ENCODE results near the gene RIT2.

DNA sequence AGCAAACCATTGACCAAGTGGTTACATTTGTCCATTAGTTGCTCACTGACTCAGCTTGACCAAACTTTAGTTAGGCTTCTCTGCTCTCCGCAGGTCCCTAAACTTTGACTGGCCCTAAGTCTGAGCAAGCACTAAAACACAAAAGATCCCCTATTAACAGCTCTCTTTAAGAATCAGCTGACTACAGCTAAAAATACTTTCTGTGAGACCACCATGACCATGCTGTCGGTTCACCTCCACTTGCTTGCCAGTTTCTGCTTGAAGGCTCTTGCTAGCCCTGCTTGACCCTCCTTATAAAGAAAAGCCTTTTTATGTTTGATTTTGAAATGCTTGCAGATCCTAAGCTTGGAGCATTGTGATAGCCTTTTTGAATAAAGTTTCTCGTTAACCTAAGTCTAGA is 40.4 kb upstream of the RIT2 start:
- TF ChIP-seq, protein P1, sequence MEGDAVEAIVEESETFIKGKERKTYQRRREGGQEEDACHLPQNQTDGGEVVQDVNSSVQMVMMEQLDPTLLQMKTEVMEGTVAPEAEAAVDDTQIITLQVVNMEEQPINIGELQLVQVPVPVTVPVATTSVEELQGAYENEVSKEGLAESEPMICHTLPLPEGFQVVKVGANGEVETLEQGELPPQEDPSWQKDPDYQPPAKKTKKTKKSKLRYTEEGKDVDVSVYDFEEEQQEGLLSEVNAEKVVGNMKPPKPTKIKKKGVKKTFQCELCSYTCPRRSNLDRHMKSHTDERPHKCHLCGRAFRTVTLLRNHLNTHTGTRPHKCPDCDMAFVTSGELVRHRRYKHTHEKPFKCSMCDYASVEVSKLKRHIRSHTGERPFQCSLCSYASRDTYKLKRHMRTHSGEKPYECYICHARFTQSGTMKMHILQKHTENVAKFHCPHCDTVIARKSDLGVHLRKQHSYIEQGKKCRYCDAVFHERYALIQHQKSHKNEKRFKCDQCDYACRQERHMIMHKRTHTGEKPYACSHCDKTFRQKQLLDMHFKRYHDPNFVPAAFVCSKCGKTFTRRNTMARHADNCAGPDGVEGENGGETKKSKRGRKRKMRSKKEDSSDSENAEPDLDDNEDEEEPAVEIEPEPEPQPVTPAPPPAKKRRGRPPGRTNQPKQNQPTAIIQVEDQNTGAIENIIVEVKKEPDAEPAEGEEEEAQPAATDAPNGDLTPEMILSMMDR (IDR thresholded peaks at IDR 0.05) = no peak
- no peak for TF ChIP-seq EZH2 (IDR thresholded peaks at IDR 0.05)
- no peak for TF ChIP-seq EZH2phosphoT487 (IDR thresholded peaks at IDR 0.05)
